ENCODE data around the gene STEEP1.
A peak's percentile ranks its signal among the peaks of the same experiment; 100 is the strongest.

STEEP1 gene

GRCh38 chrX:119565107-119565663 lies at the start of gene STEEP1:
STEEP1 (minus strand) TSS chrX:119565409; CDS start chrX:119565355, 54 bp downstream.
- peak; percentile 55 to 76 (median 73) for DNase-seq (ENCODE audit: low read depth in 3 of 3)

- DNase-seq (ENCODE audit: low read depth in 3 of 3) = no peak
Measured at GRCh38 chrX:119614776-119615175, 49.6 kb upstream of the STEEP1 start.

GRCh38 chrX:119607018-119607389 lies 41.8 kb upstream of the STEEP1 start:
- DNase-seq (ENCODE audit: low read depth in 3 of 3) = no peak

GRCh38 chrX:119606280-119607017 lies 41.2 kb upstream of the STEEP1 start, which contains the start of gene NKRF:
NKRF (minus strand) TSS chrX:119606424.
- DNase-seq (ENCODE audit: low read depth in 3 of 3) = peak; percentile 69 to 82 (median 81)

- DNase-seq (ENCODE audit: low read depth in 3 of 3) = peak; percentile 13 to 30 (median 21)
Measured at GRCh38 chrX:119605464-119606279, 40.5 kb upstream of the STEEP1 start.

GRCh38 chrX:119604766-119605463 lies 39.7 kb upstream of the STEEP1 start:
- DNase-seq (ENCODE audit: low read depth in 3 of 3) = no peak

GRCh38 chrX:119602701-119603255 lies 37.6 kb upstream of the STEEP1 start:
- no peak for DNase-seq (ENCODE audit: low read depth in 3 of 3)

- DNase-seq (ENCODE audit: low read depth in 3 of 3) = no peak
Measured at GRCh38 chrX:119589810-119590209, 24.6 kb upstream of the STEEP1 start.

GRCh38 chrX:119583431-119584059 lies 18.3 kb upstream of the STEEP1 start:
- DNase-seq (ENCODE audit: low read depth in 3 of 3) = no peak

- DNase-seq (ENCODE audit: low read depth in 3 of 3) = no peak
Measured at GRCh38 chrX:119579414-119579813, 14.2 kb upstream of the STEEP1 start.

- peak; percentile 74 to 83 (median 78) for DNase-seq (ENCODE audit: low read depth in 3 of 3)
Measured at GRCh38 chrX:119574394-119575266, 9.4 kb upstream of the STEEP1 start, which contains the start of gene UBE2A. UBE2A (plus strand) TSS chrX:119574563; CDS start chrX:119574712, 149 bp downstream.

GRCh38 chrX:119573840-119574393 lies 8.7 kb upstream of the STEEP1 start:
- DNase-seq (ENCODE audit: low read depth in 3 of 3) = no peak

GRCh38 chrX:119573222-119573621 lies 8.0 kb upstream of the STEEP1 start:
- no peak for DNase-seq (ENCODE audit: low read depth in 3 of 3)

- DNase-seq (ENCODE audit: low read depth in 3 of 3) = no peak
Measured at GRCh38 chrX:119570351-119570835, 5.2 kb upstream of the STEEP1 start.

- no peak for DNase-seq (ENCODE audit: low read depth in 3 of 3)
Measured at GRCh38 chrX:119552508-119552907, 12.7 kb downstream of the STEEP1 start.

GRCh38 chrX:119549327-119550016 lies 15.7 kb downstream of the STEEP1 start:
- DNase-seq (ENCODE audit: low read depth in 3 of 3) = no peak

- DNase-seq (ENCODE audit: low read depth in 3 of 3) = no peak
Measured at GRCh38 chrX:119541188-119541587, 24.0 kb downstream of the STEEP1 start.

GRCh38 chrX:119539872-119540271 lies 25.3 kb downstream of the STEEP1 start:
- DNase-seq (ENCODE audit: low read depth in 3 of 3) = no peak

- no peak for DNase-seq (ENCODE audit: low read depth in 3 of 3)
Measured at GRCh38 chrX:119537487-119537886, 27.7 kb downstream of the STEEP1 start.

Measured in stimulated activated CD4-positive, alpha-beta T cell treated with anti-CD3 and anti-CD28 coated beads, TNF-alpha, amount 100 ng/mL, for 4 hours (primary cell).